WI38 (cell line): ENCODE measurements around the gene ANKRD9.

Source experiments
- H3K4me3 ChIP-seq: 2 replicates; pipeline ENCODE4 v1.5.1; 2011; ENCODE audit warnings: low read depth, mild to moderate bottlenecking, control low read depth, low read length
- TF ChIP-seq, protein P1 (sequence below): IDR thresholded peaks from 2 replicates; pipeline ENCODE4 v1.5.1; 2012; ENCODE audit warnings: low read depth, mild to moderate bottlenecking, control low read depth, low read length

Gene ANKRD9

DNA sequence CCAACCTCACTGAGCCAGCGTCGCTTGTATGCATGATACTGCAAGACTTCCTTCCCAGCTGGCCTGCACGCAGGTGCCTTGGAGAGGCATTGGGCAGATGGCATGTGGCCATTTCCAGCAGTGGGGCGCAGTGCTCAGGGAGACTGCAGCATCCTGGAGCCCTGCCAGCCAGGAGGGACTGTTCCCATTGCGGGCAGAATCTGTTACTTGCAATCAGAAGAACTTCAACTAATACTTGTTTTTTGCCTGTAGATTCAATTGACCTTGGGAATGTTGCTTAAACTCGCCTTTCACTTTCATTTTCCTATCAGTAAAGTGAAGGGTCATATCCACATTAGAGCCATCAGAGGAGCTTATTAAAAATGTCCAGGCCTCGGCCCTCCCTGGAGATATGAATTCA is 29.8 kb downstream of the ANKRD9 start:
- TF ChIP-seq, protein P1, sequence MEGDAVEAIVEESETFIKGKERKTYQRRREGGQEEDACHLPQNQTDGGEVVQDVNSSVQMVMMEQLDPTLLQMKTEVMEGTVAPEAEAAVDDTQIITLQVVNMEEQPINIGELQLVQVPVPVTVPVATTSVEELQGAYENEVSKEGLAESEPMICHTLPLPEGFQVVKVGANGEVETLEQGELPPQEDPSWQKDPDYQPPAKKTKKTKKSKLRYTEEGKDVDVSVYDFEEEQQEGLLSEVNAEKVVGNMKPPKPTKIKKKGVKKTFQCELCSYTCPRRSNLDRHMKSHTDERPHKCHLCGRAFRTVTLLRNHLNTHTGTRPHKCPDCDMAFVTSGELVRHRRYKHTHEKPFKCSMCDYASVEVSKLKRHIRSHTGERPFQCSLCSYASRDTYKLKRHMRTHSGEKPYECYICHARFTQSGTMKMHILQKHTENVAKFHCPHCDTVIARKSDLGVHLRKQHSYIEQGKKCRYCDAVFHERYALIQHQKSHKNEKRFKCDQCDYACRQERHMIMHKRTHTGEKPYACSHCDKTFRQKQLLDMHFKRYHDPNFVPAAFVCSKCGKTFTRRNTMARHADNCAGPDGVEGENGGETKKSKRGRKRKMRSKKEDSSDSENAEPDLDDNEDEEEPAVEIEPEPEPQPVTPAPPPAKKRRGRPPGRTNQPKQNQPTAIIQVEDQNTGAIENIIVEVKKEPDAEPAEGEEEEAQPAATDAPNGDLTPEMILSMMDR: no peak

GRCh38 chr14:102479107-102479506 is 30.5 kb downstream of the ANKRD9 start:
- H3K4me3 ChIP-seq: no peak overlapping the region
- TF ChIP-seq, protein P1: no peak

More for the DNA sequence above, 29.8 kb downstream of the ANKRD9 start:
- H3K4me3 ChIP-seq: no peak overlapping the region

DNA sequence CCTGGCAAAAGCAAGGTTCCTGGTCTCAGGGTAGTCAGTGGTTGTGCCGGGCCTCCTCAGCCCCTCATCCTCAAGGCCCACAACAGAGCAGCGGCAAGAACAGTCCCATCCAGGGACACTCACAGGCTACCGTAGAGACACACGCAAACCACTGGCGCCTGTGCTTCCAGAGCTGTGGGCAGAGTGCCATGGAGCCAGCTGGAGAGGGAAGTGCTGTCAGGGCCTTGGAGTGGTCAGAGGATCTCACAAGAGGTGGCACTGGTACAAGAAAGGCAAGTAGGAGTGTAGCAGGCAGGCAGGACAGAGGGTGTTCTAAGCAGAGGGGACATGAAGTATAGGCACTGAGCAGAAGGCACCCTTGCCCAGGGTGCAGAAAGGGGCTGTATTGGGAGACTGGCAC is 34.6 kb downstream of the ANKRD9 start:
- TF ChIP-seq, protein P1: no peak
- H3K4me3 ChIP-seq: no peak overlapping the region

DNA sequence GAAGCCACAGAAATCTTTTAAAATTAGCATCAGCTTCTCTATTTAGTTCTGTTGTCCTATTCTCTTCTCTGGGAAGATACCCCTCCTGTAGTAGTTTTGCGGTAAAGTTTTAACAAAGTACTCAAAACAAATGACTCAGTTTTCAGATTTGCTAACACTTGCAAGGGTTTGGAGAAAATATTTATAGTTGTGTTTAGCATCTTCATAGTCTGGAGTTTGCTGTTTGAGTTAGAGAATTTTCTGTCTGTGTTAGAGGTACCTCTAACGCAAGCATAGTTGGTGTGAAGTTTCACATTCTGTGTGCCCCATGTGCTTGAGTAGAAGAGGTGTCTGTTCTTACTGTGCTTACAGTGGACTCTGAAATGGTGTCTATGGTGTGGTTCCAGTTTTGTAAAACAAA is 36.0 kb downstream of the ANKRD9 start:
- TF ChIP-seq, protein P1: no peak
- H3K4me3 ChIP-seq: no peak overlapping the region

- no peak overlapping the region for H3K4me3 ChIP-seq
- TF ChIP-seq, protein P1: no peak
Measured at GRCh38 chr14:102472791-102473150, 36.8 kb downstream of the ANKRD9 start.

GRCh38 chr14:102471921-102472790 is 37.4 kb downstream of the ANKRD9 start:
- TF ChIP-seq, protein P1: no peak
- H3K4me3 ChIP-seq: no peak overlapping the region

DNA sequence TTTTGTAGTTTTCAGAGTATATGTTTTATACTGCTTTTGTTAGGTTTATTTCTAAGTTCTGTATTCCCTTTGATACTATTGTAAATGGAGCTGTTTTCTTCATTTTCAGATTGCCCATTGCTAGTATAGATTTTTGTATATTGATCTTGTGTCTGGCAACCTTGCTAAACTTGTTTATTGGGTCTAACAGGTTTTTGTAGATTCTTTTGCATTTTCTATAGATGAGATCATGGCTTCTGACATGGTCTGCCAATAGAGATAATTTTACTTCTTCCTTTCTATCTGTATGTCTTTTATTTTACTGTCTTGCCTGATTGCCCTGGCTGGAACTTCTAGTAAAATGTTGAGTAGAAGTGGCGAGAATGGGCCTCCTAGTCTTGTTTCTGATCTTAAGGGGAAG is 40.3 kb downstream of the ANKRD9 start:
- TF ChIP-seq, protein P1: no peak
- no peak overlapping the region for H3K4me3 ChIP-seq
